Muscle of leg (tissue), 11 donors: ENCODE measurements around the gene ALDH1L1. TPM values are rescaled to one million over a fixed set of nuclear protein-coding genes. Genes with fewer than 3 reads are reported as not detected.
"Not testable (repeated sequence)": the region's sequence is repeated elsewhere in the genome, so short reads cannot be mapped to it uniquely, and the experiment has no call there.

Source experiments
- DNase-seq: peaks from one replicate; pipeline ENCODE4 v3.0.0; 2013
- H3K27ac ChIP-seq: one replicate; pipeline ENCODE4 v1.5.1; 2013; ENCODE audit warnings: mild to moderate bottlenecking, low read length, control low read depth
- H3K27me3 ChIP-seq: one replicate; pipeline ENCODE4 v1.6.1; 2013; ENCODE audit warnings: low read length; ENCODE audit not compliant: control insufficient read depth, insufficient read depth
- H3K36me3 ChIP-seq: one replicate; pipeline ENCODE4 v1.6.1; 2013; ENCODE audit warnings: low read length; ENCODE audit not compliant: control insufficient read depth, insufficient read depth
- H3K4me1 ChIP-seq: one replicate; pipeline ENCODE4 v1.6.1; 2013; ENCODE audit warnings: low read length; ENCODE audit not compliant: control insufficient read depth, insufficient read depth
- H3K4me3 ChIP-seq: one replicate; pipeline ENCODE4 v1.5.1; 2013; ENCODE audit warnings: low read length, control low read depth
- H3K9me3 ChIP-seq: replicated peaks from 2 replicates; pipeline ENCODE4 v1.6.1; 2013; ENCODE audit warnings: low read depth, low read length; ENCODE audit not compliant: control insufficient read depth
- WGBS: methylation state at CpG from one replicate; pipeline ENCODE4 v1.1.5; 2013; ENCODE audit warnings: missing lambda C conversion rate; ENCODE audit not compliant: insufficient coverage; 5-methylcytosine and 5-hydroxymethylcytosine counted together
- polyA plus RNA-seq, 8 donors: library from polyadenylated mRNA; unstranded; fragments of 120-200 nt; gene quantifications; one replicate each; pipeline versions ENCODE4 v1.2.1 to v1.2.3, GENCODE V29; 2013; ENCODE audit warnings: inconsistent platforms in 1 of 8, low replicate concordance in 1 of 8; ENCODE audit not compliant: insufficient read length in 8 of 8, insufficient read depth in 1 of 8
- total RNA-seq: library from RNA; stranded (reverse); fragments of 120-200 nt; gene quantifications from one replicate; pipeline ENCODE4 v1.2.4, GENCODE V29; 2013

Gene ALDH1L1
- total and polyA plus RNA-seq, 9 donors: 0.07 to 1.6 (median 0.18) TPM

DNA sequence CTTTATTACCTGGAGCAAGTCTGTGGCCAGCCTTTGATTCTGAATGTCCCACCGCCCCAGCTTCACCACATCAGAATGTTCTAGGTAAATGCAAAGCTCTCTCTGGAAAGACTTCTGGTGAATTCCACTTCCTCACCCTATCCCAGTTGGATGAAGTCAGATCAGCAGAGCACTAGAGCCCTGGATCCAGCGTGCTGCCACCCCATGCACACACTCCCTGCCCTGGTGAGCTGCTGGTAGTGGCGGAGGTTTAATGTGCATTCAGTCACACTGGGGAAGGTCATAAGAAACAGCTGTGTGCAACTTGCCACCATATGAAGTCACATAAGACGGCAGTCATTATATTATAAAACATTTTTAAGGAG, 80.1 kb downstream of the ALDH1L1 start:
- H3K27ac ChIP-seq: no peak overlapping the region
- H3K9me3 ChIP-seq: peaks cover 2% of the 10 kb centered on the region
- H3K27me3 ChIP-seq: no peaks in the 10 kb centered on the region
- no peak for DNase-seq
- H3K4me1 ChIP-seq: peaks cover 36% of the 10 kb centered on the region
- WGBS: no CpG with 5 or more reads among the region's 4 CpGs
- H3K4me3 ChIP-seq: no peak overlapping the region
- H3K36me3 ChIP-seq: no peaks in the 10 kb centered on the region

DNA sequence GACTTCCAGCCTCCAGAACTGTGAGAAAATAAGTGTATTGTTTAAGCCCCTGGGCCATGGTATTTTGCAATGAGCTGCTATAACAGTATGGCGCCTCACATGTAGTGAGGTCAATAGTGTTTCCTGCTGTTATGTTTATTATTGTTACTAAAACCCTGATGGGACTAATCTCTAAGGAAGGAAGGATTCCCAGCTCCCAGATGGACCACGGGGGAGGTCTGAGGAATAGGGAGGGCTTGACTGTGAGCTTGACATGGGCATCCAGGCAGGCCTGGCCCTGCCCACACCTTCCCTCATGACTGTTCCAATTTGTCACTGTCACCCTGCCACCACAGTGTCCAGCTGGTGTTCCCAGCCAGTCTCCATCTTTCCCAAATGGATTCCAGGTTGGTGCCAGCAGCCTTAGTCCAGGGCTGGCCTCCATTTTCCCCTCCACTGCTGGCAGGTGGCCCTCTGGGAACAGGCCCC, 82.0 kb downstream of the ALDH1L1 start:
- Histone ChIP-seq H3K27ac (no peak overlapping the region), H3K4me3 (no peak overlapping the region), H3K27me3 (no peaks in the 10 kb centered on the region), H3K9me3 (peaks cover 2% of the 10 kb centered on the region), H3K4me1 (peaks cover 35% of the 10 kb centered on the region), H3K36me3 (no peaks in the 10 kb centered on the region)
- WGBS: 100% methylated on average over 1 of the region's 2 CpGs
- no peak for DNase-seq

DNA sequence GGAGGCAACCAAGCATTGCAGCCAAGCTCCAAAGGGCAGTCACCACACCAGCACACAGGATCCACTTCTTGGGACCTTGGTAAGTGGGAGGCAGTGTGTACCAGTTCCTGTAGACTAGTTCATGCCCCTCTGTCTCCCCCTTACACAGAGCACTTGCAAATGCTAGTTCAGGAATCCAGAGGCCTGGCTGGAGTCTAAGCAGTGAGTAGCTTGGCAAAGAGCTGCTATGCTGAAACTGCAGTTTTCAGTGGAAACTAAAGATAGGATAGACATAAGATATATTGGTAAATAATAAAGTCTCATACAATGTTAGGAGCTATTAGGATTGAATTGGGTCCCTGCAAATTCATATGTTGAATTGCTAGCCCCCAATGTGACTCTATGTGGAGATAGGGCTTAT, 82.6 kb downstream of the ALDH1L1 start:
- Histone ChIP-seq H3K4me1 (peaks cover 29% of the 10 kb centered on the region), H3K27me3 (no peaks in the 10 kb centered on the region), H3K36me3 (no peaks in the 10 kb centered on the region), H3K27ac (no peak overlapping the region), H3K9me3 (peaks cover 2% of the 10 kb centered on the region), H3K4me3 (no peak overlapping the region)
- DNase-seq: no peak

DNA sequence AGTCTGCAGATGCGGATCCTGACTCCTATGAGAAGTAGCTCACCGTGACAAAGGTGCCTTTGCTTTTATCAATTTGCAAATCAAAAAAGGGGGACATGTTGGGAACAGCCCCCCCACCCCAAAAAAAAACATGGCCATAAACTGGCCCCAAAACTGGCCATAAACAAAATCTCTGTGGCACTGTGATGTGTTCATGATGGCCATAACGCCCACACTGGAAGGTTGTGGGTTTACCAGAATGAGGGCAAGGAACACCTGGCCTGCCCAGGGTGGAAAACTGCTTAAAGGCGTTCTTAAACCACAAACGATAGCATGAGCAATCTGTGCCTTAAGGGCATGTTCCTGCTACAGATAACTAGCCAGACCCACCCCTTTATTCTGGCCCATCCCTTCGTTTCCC, 84.1 kb downstream of the ALDH1L1 start:
- 80% methylated on average over 1 of the region's 6 CpGs for WGBS
- H3K4me3 ChIP-seq, H3K9me3 ChIP-seq, H3K27me3 ChIP-seq, DNase-seq, H3K36me3 ChIP-seq, H3K27ac ChIP-seq: not testable (repeated sequence)
- peaks cover 14% of the 10 kb centered on the region for H3K4me1 ChIP-seq

DNA sequence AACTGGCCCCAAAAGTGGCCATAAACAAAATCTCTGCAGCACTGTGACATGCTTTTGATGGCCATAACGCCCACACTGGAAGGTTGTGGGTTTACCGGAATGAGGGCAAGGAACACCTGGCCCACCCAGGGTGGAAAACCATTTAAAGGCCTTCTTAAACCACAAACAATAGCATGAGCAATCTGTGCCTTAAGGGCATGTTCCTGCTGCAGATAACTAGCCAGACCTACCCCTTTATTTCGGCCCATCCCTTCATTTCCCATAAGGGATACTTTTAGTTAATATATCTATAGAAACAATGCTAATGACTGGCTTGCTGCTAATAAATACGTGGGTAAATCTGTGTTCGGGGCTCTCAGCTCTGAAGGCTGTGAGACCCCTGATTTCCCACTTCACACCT, 88.3 kb downstream of the ALDH1L1 start:
- H3K27me3 ChIP-seq, H3K4me1 ChIP-seq, H3K4me3 ChIP-seq, H3K36me3 ChIP-seq, H3K9me3 ChIP-seq, DNase-seq, H3K27ac ChIP-seq: not testable (repeated sequence)
- WGBS: no CpG with 5 or more reads among the region's 5 CpGs

DNA sequence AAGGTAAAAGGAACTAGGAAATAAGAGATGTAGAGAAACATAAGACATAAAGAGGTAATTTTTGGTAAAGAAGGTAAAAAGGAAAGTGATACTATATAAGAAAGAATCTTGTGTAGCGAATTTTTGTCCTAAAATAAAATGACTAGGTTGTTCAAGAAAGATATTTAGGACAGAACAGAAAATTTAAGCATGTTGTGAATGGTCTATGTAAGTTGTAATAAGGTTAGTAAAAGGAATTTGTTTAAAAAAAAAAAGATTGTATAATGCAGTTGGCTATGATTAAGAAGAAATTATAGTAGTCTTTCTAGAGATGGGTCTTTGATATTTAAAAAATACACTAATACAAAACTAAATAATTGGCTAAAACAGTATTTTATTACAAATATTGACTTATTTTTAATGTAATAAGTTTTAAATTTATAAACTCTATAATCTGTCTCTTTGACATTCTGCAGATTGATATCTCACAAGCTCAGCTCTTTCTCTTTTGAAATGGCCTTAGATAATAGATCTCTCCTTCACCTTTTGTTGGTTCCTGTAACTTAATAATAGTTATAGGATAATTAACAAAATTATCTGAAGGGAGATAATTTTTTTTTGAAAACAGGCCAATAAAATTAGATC, 92.7 kb downstream of the ALDH1L1 start:
- Histone ChIP-seq H3K4me3 (no peak overlapping the region), H3K36me3 (no peaks in the 10 kb centered on the region), H3K4me1 (peaks cover 11% of the 10 kb centered on the region), H3K9me3 (no peaks in the 10 kb centered on the region), H3K27ac (no peak overlapping the region), H3K27me3 (no peaks in the 10 kb centered on the region)
- DNase-seq: no peak
- WGBS: no CpG with 5 or more reads among the region's 1 CpG

DNA sequence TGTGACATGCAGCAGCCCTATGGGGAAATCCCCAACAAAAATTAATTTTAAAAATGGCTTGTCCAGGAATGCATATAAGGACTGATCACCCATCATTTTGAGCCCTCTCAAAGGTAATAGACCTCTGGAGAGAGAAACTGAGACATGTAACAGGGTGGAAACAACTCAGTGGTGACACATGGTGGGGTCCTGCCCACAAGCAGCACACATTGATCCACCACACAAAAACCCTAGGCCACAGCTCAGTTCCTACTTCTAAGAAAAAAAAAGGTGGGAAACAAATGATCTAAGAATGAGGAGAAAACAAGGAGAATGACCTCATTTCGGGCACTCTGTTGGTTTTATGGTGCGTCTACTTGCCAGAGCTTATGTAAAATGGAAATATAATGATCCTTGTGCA, 94.5 kb downstream of the ALDH1L1 start:
- Histone ChIP-seq H3K4me3 (no peak overlapping the region), H3K27ac (no peak overlapping the region), H3K4me1 (peaks cover 22% of the 10 kb centered on the region), H3K9me3 (no peaks in the 10 kb centered on the region), H3K36me3 (no peaks in the 10 kb centered on the region), H3K27me3 (no peaks in the 10 kb centered on the region)
- no peak for DNase-seq
- WGBS: no CpG with 5 or more reads among the region's 2 CpGs

GRCh38 chr3:126085276-126085675, 95.1 kb downstream of the ALDH1L1 start:
- 75% methylated on average over 2 of the region's 7 CpGs for WGBS
- Histone ChIP-seq H3K27me3 (no peaks in the 10 kb centered on the region), H3K36me3 (no peaks in the 10 kb centered on the region), H3K4me3 (no peak overlapping the region), H3K27ac (no peak overlapping the region), H3K4me1 (peaks cover 22% of the 10 kb centered on the region), H3K9me3 (no peaks in the 10 kb centered on the region)
- no peak for DNase-seq

DNA sequence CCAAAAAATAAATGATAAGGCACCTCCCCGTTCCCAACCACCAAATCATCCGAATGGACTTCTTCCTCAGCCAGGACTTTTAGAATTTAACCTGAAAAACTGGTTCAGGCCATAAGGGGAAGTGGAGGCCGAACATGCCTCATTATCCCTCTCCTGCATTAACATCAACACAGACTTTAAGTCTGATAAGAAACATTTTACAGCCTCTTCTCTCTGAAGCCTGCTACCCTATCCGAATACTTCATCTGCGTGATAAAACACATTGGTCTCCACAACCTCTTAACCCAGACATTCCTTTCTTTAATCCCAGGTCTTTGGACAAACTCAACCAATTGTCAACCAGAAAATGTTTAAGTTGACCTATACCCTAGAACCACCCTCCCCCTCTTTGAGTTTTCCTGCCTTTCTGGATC, 95.6 kb downstream of the ALDH1L1 start:
- H3K4me3 ChIP-seq: peak overlapping the region; percentile 69
- H3K4me1 ChIP-seq: peaks cover 22% of the 10 kb centered on the region
- no peaks in the 10 kb centered on the region for H3K9me3 ChIP-seq
- no peak overlapping the region for H3K27ac ChIP-seq
- WGBS: 68% methylated on average over 2 of the region's 5 CpGs
- H3K27me3 ChIP-seq: no peaks in the 10 kb centered on the region
- H3K36me3 ChIP-seq: no peaks in the 10 kb centered on the region
- DNase-seq: no peak

GRCh38 chr3:126083913-126084767, 96.2 kb downstream of the ALDH1L1 start, which contains the start of gene SLC41A3:
TSS of gene SLC41A3 (minus strand) at chr3:126084124. CDS start at chr3:126068219, 15,905 bp downstream.
- H3K4me3 ChIP-seq: peak within 1 kb of the TSS; percentile 69
- H3K27me3 ChIP-seq: no peaks in the 10 kb centered on the region
- no peaks in the 10 kb centered on the region for H3K36me3 ChIP-seq
- DNase-seq: peak; percentile 94
- 0% methylated on average over 39 of the region's 72 CpGs for whole genome bisulfite sequencing
- H3K4me1 ChIP-seq: peaks cover 22% of the 10 kb centered on the region
- peak within 1 kb of the TSS; percentile 68 for H3K27ac ChIP-seq
- H3K9me3 ChIP-seq: no peaks in the 10 kb centered on the region
